Keratinocyte (primary cell): ENCODE results near the gene MOSMO. TPM values are rescaled to one million over a fixed set of nuclear protein-coding genes. Genes with fewer than 3 reads are reported as not detected.

Experiments used
- DNase-seq: peaks from one replicate; pipeline ENCODE4 v3.0.0-alpha.2; 2011; ENCODE audit warnings: low read depth, missing footprints, low spot score
- FAIRE-seq: peaks from 2 replicates; lab custom pipeline; 2011; peaks lifted over from hg19 to GRCh38; lab: Jason Lieb, UNC
- H2AFZ ChIP-seq: 2 replicates; pipeline ENCODE4 v1.6.0; 2012; ENCODE audit warnings: low read length, control low read depth, inconsistent platforms; ENCODE audit not compliant: control insufficient read depth
- H3K27ac ChIP-seq: 2 replicates; pipeline ENCODE4 v1.5.1; 2011; ENCODE audit warnings: low read length; ENCODE audit not compliant: control insufficient read depth, insufficient read depth
- H3K27me3 ChIP-seq: 3 replicates; pipeline ENCODE4 v1.6.0; 2011; ENCODE audit warnings: low read length; ENCODE audit not compliant: control insufficient read depth, insufficient read depth; ENCODE audit errors: extremely low read depth
- H3K36me3 ChIP-seq, 2 experiments: 2 replicates in 1 of 2; 3 replicates in 1 of 2; pipeline ENCODE4 v1.5.1; 2011; ENCODE audit warnings: low read length in 2 of 2, mild to moderate bottlenecking in 1 of 2; ENCODE audit not compliant: control insufficient read depth in 2 of 2, insufficient read depth in 2 of 2; ENCODE audit errors: extremely low read depth in 1 of 2
- H3K4me1 ChIP-seq: 3 replicates; pipeline ENCODE4 v1.5.1; 2011; ENCODE audit warnings: low read length; ENCODE audit not compliant: control insufficient read depth, insufficient read depth; ENCODE audit errors: extremely low read depth
- H3K4me2 ChIP-seq: 3 replicates; pipeline ENCODE4 v1.6.0; 2011; ENCODE audit warnings: low read depth, low read length; ENCODE audit not compliant: control insufficient read depth, insufficient read depth; ENCODE audit errors: extremely low read depth
- H3K4me3 ChIP-seq, 3 experiments: fragments of 200-600 bp in 1 of 3; sonication (generic) in 1 of 3; 2 replicates in 2 of 3; 3 replicates in 1 of 3; pipeline ENCODE4 v1.5.1; 2011 to 2016; ENCODE audit warnings: low read length in 3 of 3, mild to moderate bottlenecking in 3 of 3, control low read depth in 2 of 3, inconsistent platforms in 1 of 3, low read depth in 1 of 3, mixed read lengths in 1 of 3, mixed run types in 1 of 3, moderate library complexity in 1 of 3; ENCODE audit not compliant: control insufficient read depth in 2 of 3, insufficient read depth in 2 of 3; ENCODE audit errors: extremely low read depth in 1 of 3
- H3K79me2 ChIP-seq: 2 replicates; pipeline ENCODE4 v1.6.0; 2012; ENCODE audit warnings: low read length; ENCODE audit not compliant: control insufficient read depth, insufficient read depth
- H3K9ac ChIP-seq: 3 replicates; pipeline ENCODE4 v1.6.0; 2011; ENCODE audit warnings: low read length; ENCODE audit not compliant: control insufficient read depth, insufficient read depth; ENCODE audit errors: extremely low read depth
- H3K9me1 ChIP-seq: 3 replicates; pipeline ENCODE4 v1.6.0; 2011; ENCODE audit warnings: low read length; ENCODE audit not compliant: control insufficient read depth, insufficient read depth; ENCODE audit errors: extremely low read depth
- H3K9me3 ChIP-seq: 2 replicates; pipeline ENCODE4 v1.5.1; 2012; ENCODE audit warnings: low read depth, low read length; ENCODE audit not compliant: control insufficient read depth
- H4K20me1 ChIP-seq: 3 replicates; pipeline ENCODE4 v1.6.0; 2011; ENCODE audit warnings: low read length; ENCODE audit not compliant: control insufficient read depth, insufficient read depth; ENCODE audit errors: extremely low read depth
- CTCF ChIP-seq, 3 experiments: IDR thresholded peaks in 1 of 3; conservative IDR thresholded peaks in 1 of 3; optimal IDR thresholded peaks in 1 of 3; 2 replicates in 2 of 3; 3 replicates in 1 of 3; pipeline versions ENCODE3 to v1.5.1; 2011; ENCODE audit warnings: low read length in 3 of 3, mild to moderate bottlenecking in 3 of 3, moderate library complexity in 2 of 3, control low read depth in 1 of 3, inconsistent platforms in 1 of 3; ENCODE audit not compliant: insufficient read depth in 2 of 3; ENCODE audit errors: extremely low read depth in 1 of 3
- EZH2 ChIP-seq: IDR thresholded peaks from one replicate; pipeline ENCODE4 v1.6.1; 2012; ENCODE audit warnings: inconsistent platforms, mild to moderate bottlenecking, low read length, moderate library complexity
- dilution Hi-C: fragments of 300-500 bp; cut with MboI; formaldehyde crosslinking; loops from one replicate; pipeline ENCODE4 v1.7.0; 2020; ENCODE audit warnings: low sequenced_read_pairs; ENCODE audit not compliant: extremely low pct_ligation_motif_present
- polyA plus RNA-seq, 5 experiments: library from polyadenylated mRNA; depleted of rRNA in 3 of 5; stranded (reverse) in 3 of 5; stranded (forward) in 1 of 5; unstranded in 1 of 5; fragments of >200 nt; gene quantifications; 1 replicate in 1 of 5; 2 replicates in 3 of 5; 3 replicates in 1 of 5; pipeline versions ENCODE4 v1.2.1 to v1.2.3, GENCODE V29; 2011 to 2012; ENCODE audit warnings: missing spikeins in 2 of 5, low read depth in 1 of 5, low replicate concordance in 1 of 5

Gene MOSMO
- polyA plus RNA-seq, 1 donor (not counting 4 experiments of a cell fraction or from before 2014, with no cell fraction given): 26.2 TPM

DNA sequence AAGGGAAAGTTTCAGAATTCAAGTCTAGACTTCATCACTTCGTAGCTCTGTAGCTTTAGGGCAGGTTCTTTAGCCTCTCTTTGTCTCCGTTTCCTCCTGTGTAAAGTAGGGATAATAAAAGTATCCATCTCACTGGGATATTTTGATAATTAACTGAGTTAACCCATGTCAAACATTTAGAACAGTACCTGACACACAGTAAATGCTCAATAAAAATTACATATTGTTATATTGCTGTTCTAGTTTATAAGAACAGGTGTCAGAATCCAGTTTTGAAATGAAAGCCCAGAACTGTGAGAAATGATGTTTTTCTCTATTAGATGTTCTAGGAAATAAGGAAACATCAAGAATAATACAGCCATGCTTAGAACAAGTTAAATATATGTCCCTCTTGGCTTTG is 4.3 kb downstream of the MOSMO start:
- Histone ChIP-seq H4K20me1 (peaks cover 7% of the 10 kb centered on the region), H3K27ac (no peak overlapping the region), H3K79me2 (peaks cover 96% of the 10 kb centered on the region), H3K27me3 (no peaks in the 10 kb centered on the region), H3K4me1 (peaks cover 36% of the 10 kb centered on the region), H3K9me3 (no peaks in the 10 kb centered on the region), H3K4me2 (peak overlapping the region; percentile 62), H2AFZ (no peak overlapping the region), H3K36me3 (peaks cover 0 to 3% of the 10 kb centered on the region in 2 experiments), H3K4me3 (no peak overlapping the region), H3K9me1 (peaks cover 8% of the 10 kb centered on the region), H3K9ac (no peak overlapping the region)
- DNase-seq (no peak), FAIRE-seq (peak; percentile 34)
- dilution Hi-C loops: no loop called here
- TF ChIP-seq CTCF (optimal IDR thresholded peaks at IDR 0.05 in 1 of 3, IDR thresholded peaks at IDR 0.05 in 1 of 3, conservative IDR thresholded peaks at IDR 0.05 in 1 of 3; ENCODE audit: extremely low read depth in 1 of 3, insufficient read depth in 2 of 3, low read length in 3 of 3): no peak

- Histone ChIP-seq H3K9ac (no peak overlapping the region), H3K27ac (no peak overlapping the region), H3K79me2 (peaks cover 99% of the 10 kb centered on the region), H4K20me1 (peaks cover 7% of the 10 kb centered on the region), H2AFZ (no peak overlapping the region), H3K4me1 (peaks cover 46% of the 10 kb centered on the region), H3K9me1 (peaks cover 8% of the 10 kb centered on the region), H3K4me2 (no peak overlapping the region), H3K9me3 (no peaks in the 10 kb centered on the region), H3K4me3 (no peak overlapping the region), H3K36me3 (peaks cover 0 to 3% of the 10 kb centered on the region in 2 experiments), H3K27me3 (no peaks in the 10 kb centered on the region)
- TF ChIP-seq EZH2: no peak
- no peak for TF ChIP-seq CTCF (optimal IDR thresholded peaks at IDR 0.05 in 1 of 3, IDR thresholded peaks at IDR 0.05 in 1 of 3, conservative IDR thresholded peaks at IDR 0.05 in 1 of 3; ENCODE audit: extremely low read depth in 1 of 3, insufficient read depth in 2 of 3, low read length in 3 of 3)
- dilution Hi-C loops: no loop called here
- FAIRE-seq: no peak
- no peak for DNase-seq
Observed at GRCh38 chr16:22013486-22013885, 5.6 kb downstream of the MOSMO start.
